HG02759 (cell line): ENCODE measurements around the gene COMT.
A peak's percentile ranks its signal among the peaks of the same experiment; 100 is the strongest.

Experiments used
- ATAC-seq: cut with Tn5 transposase; IDR thresholded peaks from one replicate; pipeline ENCODE4 v1.9.1; 2021; ENCODE audit warnings: mild to moderate bottlenecking, moderate library complexity; ENCODE audit not compliant: unreplicated experiment

Gene COMT

DNA sequence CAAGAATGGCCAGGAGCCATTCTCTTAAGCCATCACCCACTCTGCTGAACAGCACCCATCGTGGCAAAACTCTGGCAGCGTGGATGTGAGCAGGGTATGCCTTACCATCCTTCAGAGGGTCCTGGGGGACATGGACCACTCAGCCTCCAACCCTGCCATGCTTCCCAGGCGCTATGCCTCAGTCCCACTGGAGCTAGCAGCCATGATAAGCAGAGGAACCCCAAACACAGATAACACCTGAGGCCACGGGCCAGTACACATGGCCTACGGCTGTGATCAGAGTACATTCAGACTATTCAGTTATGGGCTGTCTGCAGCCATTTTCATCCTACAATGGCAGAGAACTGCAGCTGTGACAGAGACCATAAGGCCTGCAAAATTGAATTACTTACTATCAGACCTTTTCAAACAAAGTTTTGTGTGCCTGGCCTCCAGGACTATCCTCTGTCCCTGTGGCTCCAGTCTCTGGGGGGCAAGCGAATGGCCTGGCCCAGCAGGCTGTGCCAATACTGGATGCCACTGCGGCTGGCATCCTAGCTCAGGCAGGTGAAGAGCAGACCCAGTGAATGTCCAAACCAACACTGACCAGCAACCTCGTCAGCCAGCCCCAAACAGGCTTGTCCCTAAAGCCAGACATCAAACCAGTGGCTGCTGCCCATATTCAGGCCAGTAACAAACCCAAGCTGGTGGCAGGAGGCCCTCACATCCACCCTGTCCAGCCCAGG is 68.2 kb downstream of the COMT start:
- no peak for ATAC-seq

DNA sequence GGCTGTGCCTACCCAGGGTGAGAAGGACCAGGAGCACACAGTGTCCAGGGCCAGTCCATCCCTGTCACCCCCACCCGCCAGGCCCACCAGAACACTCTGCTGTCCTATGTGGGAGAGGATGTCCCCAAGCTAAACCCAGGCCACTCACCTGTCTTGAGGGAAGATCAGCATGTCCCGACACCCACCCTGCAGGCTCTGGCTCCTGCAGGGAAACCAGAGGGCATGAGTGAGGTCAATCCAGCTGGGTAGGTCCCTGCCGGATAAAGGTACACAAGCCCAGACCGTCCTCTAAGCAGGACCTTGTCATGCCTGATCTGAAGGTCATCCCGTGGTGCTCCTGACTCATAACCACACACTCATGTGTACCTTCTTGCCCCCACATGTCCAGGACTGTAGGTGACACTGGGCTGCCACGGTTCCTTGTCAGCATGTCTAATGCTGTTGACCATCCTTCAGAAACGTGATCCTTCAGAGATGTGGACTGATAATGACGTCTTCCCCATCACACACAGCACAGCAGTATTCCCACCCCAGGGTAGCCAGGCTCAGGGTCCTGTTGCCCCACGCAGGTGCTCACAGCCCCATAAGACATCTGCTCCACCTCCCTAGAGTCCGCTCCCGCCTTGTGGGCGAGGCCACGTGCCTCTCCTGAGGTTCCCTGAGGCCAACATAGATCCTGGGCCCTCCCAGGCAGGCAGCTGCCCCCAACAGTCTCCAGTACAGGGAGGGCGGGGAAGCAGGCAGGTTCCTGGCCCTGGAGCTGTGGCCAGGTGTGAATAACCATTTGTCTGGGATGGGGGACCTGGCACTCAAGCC is 68.9 kb downstream of the COMT start:
- ATAC-seq = no peak

DNA sequence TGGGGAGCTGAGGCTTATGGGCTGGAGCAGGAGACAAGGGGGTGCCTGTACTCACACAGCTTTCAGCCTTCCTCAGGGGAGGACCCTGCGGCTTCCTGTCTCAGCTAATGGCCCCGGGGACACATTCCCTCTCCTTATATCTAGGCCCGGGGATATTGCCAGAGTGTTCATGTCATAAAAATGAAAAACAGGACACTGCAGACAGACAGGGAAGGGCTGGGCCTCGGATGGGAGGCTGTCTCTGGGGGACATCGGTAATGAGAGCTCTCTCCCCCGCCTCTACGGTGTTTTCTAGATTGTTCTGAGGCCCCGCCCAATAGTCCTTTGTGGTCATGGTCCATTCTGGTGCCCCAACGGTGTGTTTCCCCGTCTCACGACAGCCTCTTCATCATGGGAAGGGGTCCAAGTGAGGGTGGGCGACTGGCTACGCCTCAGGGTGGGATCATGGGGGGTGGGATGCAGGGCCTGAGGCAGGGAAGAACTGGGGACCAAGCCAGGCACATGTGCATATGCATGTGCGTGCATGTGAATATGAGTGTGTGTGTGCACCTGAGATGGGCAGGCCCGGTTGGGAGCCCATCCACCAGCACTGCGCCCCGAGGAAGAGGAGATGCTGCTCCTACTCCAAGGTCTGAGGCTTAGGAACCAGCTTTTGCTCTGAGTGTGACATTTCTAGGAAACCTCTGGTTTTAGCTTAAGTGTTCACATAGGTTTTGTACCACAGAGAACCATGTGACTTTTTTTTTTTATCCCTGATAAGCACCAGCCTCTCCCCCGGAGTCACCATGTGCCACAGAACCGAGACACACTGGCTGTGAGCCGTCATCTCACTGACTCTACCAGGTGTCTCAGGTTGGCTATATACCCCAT is 69.8 kb downstream of the COMT start:
- no peak for ATAC-seq

DNA sequence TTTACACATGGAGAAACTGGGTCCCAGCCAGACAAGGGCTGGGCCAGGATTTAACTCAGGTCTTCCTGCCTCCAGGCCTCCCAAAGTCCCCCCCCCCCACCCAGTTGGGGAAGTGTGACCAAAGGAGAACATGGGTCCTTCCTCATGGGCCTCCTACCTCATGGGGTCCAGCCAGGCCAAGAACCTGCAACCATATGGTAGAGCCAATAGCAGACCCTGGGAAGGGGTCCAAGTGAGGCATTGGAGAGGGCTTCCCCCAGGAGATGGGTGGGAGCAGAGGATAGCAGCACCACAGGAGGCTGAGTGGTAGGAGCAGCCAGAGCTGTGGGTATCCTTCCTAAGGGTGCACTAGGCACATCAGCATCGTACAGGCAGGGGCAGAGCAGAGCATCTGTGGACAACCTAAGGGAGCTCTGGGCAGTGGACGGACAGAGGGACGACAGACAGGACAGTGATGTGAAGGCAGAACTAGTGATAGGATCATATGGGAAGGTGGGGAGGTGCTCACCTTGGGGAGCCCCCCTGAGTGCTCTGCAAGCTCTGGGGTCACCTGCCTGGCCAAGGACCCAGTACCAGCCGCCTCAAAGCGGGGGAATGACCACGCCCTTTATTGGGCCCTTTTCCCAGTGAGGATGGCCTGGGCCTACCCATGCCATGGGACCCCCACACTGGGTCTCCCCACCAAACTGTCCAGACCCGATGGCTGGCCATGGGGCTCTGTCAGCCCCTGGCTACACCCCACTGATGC is 70.6 kb downstream of the COMT start:
- no peak for ATAC-seq

DNA sequence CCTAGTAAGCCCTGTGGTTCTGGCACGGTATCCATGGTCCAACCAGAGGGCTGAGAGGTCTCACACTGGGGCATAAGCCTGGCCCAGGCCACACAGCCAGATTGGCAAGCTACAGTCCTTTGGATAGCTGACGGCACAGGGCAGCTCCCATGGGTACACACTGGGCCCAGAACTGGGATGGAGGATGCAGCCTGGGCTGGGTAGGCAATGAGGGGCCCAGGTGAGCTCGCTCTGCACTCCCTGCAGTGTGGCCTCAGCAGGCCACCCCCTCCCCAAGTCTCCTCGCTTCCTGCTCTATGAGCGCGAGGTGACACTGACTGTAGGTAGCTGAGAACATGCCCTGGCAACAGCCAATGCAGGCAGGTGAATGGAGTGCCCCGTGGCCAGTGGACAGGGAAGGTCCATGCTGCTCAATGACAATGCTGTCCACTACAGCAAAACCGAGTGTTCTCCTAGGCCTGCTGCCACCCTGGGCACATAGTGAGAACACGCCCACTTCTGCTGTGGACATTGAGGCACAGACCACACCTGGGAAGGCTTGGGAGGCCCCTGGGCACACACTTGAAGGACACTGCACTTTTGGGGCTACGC is 71.3 kb downstream of the COMT start:
- ATAC-seq = no peak

DNA sequence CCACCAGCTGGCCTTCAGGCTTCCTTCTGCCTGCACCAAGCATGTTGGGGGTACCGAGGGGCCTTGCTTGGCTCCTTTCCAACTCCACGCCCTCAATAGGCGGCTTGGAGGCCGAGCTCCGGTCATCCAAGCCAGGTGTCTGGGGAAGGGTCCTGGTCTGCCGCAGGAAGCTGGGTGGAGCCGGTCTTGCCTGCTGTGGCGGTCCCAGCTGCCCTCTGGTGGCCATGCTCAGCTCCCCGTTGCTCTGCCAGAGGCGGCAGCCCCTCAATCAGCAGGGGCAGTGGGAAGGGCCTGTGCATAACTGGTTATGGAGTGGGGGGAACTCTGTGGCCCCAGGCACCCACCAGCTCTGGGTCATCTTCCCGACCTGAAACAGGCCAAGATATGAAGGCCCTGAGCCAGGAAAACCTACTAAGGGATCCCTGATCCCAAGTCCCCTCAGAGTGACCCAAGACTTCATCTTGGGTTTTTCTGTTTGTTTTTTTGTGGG is 71.9 kb downstream of the COMT start:
- no peak for ATAC-seq

DNA sequence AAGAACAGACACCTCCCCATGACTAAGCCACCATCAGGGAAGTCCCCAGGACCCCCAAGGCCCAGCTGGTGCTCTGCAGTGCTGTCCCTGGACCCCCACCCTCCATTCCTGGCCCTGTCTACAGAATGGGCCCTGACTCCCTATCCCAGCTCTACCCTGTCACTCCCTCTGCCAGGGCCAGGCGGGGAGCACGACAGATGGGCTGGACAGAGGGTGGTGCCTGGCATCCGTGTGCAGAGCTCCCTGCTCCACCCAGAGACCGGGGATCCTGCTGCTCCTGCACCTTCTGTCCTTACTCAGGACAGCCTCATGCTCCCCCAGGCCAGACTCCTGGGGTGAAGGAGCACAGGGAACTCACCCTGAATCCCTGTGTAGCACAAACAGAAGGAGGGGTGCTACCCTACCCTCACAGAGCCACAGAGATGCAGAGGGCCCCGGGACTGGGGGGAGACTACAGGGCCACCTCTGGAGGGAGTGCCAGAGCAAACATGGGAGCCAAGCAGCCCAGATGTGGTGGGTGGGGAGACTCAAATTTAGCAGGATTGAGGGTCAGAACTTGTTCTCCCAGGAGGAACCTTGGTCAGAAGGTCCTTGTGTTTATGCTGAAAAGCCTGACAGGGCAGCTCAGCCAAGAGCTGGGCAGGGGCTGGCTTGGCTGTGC is 73.1 kb downstream of the COMT start:
- no peak for ATAC-seq

DNA sequence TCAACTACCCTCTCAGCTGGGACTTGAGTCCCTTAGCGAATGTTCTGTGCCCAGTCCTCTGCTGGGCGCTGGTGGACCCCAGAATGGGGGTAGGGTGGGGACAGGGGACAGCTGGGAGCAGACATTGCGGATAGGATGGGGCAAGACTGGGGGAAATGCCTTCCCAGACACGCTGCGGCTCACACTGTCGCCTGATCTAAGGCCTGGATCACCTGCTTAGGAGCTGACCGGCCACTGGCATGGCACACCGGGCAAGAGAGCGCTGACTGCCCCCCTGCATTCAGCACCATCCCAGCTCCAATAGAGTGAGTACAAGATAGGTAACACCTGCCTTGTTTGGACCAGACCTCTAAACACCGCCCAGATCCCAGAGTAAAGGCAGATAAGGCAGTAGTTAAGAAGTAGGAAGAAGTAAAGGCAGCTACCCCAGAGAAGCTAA is 73.6 kb downstream of the COMT start:
- no peak for ATAC-seq

DNA sequence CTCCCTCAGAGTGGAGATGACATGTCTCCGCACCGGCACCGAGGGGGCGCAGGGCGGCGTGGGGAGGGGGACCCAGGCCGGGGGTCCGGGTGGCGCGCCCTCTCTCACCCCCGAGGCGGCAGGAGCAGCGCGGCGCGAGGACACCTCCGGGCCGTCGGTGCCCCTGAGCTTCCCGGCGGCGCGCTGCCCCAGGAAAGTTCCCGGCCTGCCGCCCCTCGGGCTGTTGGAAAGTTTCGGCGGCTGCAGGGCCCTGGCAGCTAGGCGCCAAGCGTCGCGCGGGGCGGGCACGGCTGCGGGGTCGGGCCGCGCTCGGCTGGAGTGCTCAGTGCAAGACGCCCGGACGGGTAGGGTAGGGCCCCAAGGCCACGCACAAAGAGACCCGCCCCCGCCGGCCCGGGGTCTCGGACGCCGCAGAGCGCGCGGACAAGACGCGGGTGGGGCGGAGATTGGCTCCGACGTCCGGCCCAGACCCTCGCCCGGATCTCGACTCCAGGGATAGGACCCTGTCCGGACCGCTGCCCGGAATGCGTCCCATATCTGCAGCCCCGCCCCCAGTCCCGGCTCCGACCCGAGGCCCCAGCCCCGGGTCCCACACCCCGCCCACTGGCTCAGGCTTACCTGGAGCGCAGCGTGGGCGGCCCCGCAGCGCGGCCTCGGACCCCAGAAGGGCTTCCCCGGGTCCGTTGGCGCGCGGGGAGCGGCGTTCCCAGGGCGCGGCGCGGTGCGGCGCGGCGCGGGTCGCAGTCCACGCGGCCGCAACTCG is 74.6 kb downstream of the COMT start:
- peak; percentile 1 for ATAC-seq

DNA sequence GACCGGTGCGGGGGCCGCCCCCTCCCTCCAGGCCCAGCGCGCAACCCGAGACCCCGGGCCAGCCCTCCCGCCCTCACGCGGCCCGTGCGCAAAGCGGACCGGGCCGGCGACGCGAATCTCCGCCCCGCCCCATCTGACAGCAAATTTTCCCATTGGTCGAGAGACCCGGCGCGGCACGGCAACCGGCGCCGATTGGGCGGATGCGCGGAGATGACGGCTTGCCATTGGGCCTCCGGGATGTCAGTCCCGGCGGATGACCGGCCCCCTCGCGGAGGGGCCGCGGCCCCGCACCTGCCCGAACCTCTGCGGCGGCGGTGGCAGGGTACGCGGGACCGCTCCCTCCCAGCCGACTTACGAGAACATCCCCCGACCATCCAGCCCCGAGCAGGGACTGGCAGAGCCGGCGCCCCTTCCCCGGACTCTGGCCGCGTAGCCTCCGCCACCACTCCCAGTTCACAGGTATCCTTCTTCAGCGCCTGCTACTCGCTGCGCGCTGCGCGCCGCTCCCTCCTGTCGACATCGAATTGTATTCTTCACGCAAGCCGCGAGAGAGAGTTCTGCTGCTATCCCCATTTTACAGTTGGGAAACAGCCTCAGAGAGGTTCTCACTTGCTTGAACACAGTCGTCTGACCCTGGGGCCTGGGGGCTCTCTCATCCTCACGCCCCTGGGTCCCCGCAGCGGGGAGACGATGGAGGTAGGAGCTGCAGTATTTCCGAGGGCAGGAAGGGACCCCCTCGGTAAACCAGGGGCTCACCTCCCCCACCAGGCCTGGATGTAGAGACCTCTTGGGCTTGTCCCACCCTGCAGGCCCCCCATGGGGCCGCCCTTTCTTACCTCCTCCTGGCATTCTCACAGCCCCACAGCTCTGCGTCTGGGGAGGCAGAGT is 75.4 kb downstream of the COMT start, which contains the start of gene ARVCF:
TSS of gene ARVCF (minus strand) at position 90 of the 888 bp plus-strand sequence. CDS start 26,029 bp downstream, outside the sequence.
- ATAC-seq = peak; percentile 64

DNA sequence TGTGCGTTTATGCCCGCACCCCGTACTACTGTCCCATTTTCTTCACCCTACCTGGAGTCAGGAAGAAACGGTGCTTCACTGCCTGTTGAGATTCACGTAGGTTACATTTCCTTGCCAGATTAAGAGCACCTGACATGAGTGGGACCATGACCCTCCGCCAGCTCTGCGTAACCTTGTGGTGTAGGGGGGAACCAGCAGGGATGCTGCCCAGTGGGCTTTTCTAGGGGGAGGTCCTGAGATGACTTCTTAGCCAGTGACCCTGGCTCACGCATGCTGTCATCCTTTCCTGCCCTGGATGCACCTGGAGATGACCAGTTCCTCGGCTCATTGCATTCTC is 76.0 kb downstream of the COMT start:
- no peak for ATAC-seq

DNA sequence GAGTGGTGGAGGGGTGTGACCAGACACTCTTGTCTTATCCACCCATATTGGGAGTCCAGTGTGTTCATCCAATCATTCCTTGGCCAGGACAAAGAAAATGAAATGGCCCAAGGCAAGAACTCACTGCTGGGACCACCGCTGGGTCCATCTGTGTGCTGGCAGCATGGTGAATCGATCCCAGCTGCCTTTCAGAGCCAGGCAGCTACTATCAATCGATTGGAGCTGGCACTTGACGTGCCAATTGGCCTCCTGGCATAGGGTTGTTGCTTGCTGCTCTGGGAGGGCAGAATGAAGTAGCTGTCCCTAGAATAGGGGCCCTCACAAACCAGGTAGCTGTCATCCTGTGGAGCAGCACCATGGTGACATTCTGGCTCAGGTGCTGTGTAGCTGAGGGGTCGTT is 76.4 kb downstream of the COMT start:
- ATAC-seq = no peak
